SK-N-SH treated with all-trans-retinoic acid at 6 μM for 48 hours (cell line): ENCODE measurements around the gene MAPK7.

ENCODE experiments used
- ARNTL ChIP-seq: fragments of 450-650 bp; formaldehyde crosslinking; IDR thresholded peaks from 2 replicates; pipeline ENCODE4 v1.5.0; 2020; ENCODE audit warnings: low read depth, mild to moderate bottlenecking, moderate library complexity, borderline replicate concordance
- BACH2 ChIP-seq: fragments of 250-450 bp; sonication (Bioruptor Pico); IDR thresholded peaks from 2 replicates; pipeline ENCODE4 v1.9.0; 2021; ENCODE audit warnings: mild to moderate bottlenecking, borderline replicate concordance
- CSDC2 ChIP-seq: fragments of 250-450 bp; sonication (Bioruptor Pico); IDR thresholded peaks from 2 replicates; pipeline ENCODE4 v1.5.0; 2020; ENCODE audit warnings: mild to moderate bottlenecking, moderate library complexity
- PATZ1 ChIP-seq: fragments of 250-450 bp; sonication (Bioruptor Pico); IDR thresholded peaks from 2 replicates; pipeline ENCODE4 v1.8.0; 2020; ENCODE audit warnings: mild to moderate bottlenecking, moderate library complexity, borderline replicate concordance
- PPARA ChIP-seq: fragments of 250-450 bp; sonication (Bioruptor Pico); IDR thresholded peaks from 2 replicates; pipeline ENCODE4 v1.5.0; 2020; ENCODE audit warnings: mild to moderate bottlenecking, borderline replicate concordance
- RARB ChIP-seq: fragments of 250-450 bp; sonication (Bioruptor Pico); IDR thresholded peaks from 2 replicates; pipeline ENCODE4 v1.8.0; 2021; ENCODE audit warnings: mild to moderate bottlenecking, moderate library complexity
- SNAI2 ChIP-seq: fragments of 250-450 bp; sonication (Bioruptor Pico); IDR thresholded peaks from 2 replicates; pipeline ENCODE4 v1.5.0; 2020; ENCODE audit warnings: mild to moderate bottlenecking, moderate library complexity
- TOX ChIP-seq: fragments of 250-450 bp; sonication (Bioruptor Pico); IDR thresholded peaks from 2 replicates; pipeline ENCODE4 v1.8.0; 2021; ENCODE audit warnings: mild to moderate bottlenecking, moderate library complexity, borderline replicate concordance
- ZNF565 ChIP-seq: fragments of 450-650 bp; formaldehyde crosslinking; conservative IDR thresholded peaks from 2 replicates; pipeline ENCODE4 v1.5.0; 2020; ENCODE audit warnings: low read depth, mild to moderate bottlenecking, moderate library complexity
- ZNF8 ChIP-seq: fragments of 450-650 bp; formaldehyde crosslinking; IDR thresholded peaks from 2 replicates; pipeline ENCODE4 v1.5.0; 2020; ENCODE audit warnings: mild to moderate bottlenecking, moderate library complexity
- TF ChIP-seq, protein P1 (sequence below): fragments of 250-450 bp; sonication (Bioruptor Pico); IDR thresholded peaks from 2 replicates; pipeline ENCODE4 v1.5.0; 2020; ENCODE audit warnings: mild to moderate bottlenecking, moderate library complexity

GRCh38 chr17:19332371-19333131, 45.7 kb upstream of the MAPK7 start:
- TF ChIP-seq PPARA (CRISPR knock-in tag) (no peak), TOX (CRISPR knock-in tag) (no peak), ZNF565 (CRISPR knock-in tag) (no peak), PATZ1 (CRISPR knock-in tag) (no peak), RARB (CRISPR knock-in tag) (no peak), CSDC2 (CRISPR knock-in tag) (no peak), ZNF8 (CRISPR knock-in tag) (no peak), ARNTL (CRISPR knock-in tag) (no peak), BACH2 (CRISPR knock-in tag) (no peak), SNAI2 (no peak)
- TF ChIP-seq, protein P1, sequence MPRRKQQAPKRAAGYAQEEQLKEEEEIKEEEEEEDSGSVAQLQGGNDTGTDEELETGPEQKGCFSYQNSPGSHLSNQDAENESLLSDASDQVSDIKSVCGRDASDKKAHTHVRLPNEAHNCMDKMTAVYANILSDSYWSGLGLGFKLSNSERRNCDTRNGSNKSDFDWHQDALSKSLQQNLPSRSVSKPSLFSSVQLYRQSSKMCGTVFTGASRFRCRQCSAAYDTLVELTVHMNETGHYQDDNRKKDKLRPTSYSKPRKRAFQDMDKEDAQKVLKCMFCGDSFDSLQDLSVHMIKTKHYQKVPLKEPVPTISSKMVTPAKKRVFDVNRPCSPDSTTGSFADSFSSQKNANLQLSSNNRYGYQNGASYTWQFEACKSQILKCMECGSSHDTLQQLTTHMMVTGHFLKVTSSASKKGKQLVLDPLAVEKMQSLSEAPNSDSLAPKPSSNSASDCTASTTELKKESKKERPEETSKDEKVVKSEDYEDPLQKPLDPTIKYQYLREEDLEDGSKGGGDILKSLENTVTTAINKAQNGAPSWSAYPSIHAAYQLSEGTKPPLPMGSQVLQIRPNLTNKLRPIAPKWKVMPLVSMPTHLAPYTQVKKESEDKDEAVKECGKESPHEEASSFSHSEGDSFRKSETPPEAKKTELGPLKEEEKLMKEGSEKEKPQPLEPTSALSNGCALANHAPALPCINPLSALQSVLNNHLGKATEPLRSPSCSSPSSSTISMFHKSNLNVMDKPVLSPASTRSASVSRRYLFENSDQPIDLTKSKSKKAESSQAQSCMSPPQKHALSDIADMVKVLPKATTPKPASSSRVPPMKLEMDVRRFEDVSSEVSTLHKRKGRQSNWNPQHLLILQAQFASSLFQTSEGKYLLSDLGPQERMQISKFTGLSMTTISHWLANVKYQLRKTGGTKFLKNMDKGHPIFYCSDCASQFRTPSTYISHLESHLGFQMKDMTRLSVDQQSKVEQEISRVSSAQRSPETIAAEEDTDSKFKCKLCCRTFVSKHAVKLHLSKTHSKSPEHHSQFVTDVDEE (CRISPR knock-in tag), result no peak
